ENCODE measurements around the gene PUS10.
A peak's percentile ranks its signal among the peaks of the same experiment; 100 is the strongest.
"Not testable (repeated sequence)": the region's sequence is repeated elsewhere in the genome, so short reads cannot be mapped to it uniquely, and the experiment has no call there.

PUS10 gene

DNA sequence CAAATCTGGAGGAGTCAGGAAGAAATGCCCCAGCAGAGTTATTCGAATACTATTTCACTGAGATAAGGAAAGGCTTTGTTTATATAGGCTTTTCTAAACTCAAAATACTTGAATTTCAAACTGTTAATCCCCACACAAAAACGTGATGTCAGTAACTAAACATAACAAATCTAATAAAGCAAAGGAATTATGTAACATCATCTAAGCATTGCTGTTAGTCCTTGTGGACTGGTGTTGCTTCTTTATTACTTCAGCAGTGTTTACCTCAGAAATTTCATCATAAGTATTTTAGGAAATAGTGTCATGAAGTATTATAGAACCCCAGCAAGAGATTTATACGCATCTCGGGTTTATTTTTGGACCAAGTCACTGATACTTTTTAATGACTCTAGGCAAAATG lies 27.9 kb upstream of the PUS10 start:
- TF ChIP-seq MAX (IDR thresholded peaks at IDR 0.05; ENCODE audit: low read depth, low read length) (no peak), POLR2A (IDR thresholded peaks at IDR 0.05; ENCODE audit: extremely low read depth, insufficient read length) (no peak), MYC (IDR thresholded peaks at IDR 0.05; ENCODE audit: low read depth, low read length) (no peak)
- TF ChIP-seq, protein P1, sequence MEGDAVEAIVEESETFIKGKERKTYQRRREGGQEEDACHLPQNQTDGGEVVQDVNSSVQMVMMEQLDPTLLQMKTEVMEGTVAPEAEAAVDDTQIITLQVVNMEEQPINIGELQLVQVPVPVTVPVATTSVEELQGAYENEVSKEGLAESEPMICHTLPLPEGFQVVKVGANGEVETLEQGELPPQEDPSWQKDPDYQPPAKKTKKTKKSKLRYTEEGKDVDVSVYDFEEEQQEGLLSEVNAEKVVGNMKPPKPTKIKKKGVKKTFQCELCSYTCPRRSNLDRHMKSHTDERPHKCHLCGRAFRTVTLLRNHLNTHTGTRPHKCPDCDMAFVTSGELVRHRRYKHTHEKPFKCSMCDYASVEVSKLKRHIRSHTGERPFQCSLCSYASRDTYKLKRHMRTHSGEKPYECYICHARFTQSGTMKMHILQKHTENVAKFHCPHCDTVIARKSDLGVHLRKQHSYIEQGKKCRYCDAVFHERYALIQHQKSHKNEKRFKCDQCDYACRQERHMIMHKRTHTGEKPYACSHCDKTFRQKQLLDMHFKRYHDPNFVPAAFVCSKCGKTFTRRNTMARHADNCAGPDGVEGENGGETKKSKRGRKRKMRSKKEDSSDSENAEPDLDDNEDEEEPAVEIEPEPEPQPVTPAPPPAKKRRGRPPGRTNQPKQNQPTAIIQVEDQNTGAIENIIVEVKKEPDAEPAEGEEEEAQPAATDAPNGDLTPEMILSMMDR (IDR thresholded peaks at IDR 0.05; ENCODE audit: low read depth, low read length) = no peak
- DNase-seq (ENCODE audit: low read depth) = no peak
- H3K4me3 ChIP-seq (ENCODE audit: low read depth, low read length) = no peak overlapping the region

DNA sequence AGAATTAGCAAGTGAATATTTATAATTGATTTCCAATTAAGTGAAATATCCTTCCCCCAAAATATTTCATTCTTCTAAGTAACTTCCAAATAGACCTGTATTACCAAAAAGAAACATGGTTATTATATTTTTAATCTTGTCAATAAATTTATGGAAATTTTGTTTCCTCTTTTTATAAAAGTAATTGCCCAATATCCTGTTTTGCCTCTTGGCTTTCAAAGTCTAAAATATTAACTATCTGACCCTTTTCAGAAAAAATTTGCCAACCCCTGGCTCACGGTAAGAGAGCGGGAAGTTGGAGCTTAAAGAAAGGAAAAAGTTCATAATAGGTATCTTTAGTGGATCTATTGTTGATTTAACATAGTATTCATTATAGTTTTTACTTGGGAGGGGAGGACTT lies 27.2 kb upstream of the PUS10 start:
- no peak for DNase-seq (ENCODE audit: low read depth)
- H3K4me3 ChIP-seq (ENCODE audit: low read depth, low read length) = no peak overlapping the region
- TF ChIP-seq, protein P1 (IDR thresholded peaks at IDR 0.05; ENCODE audit: low read depth, low read length) = no peak
- TF ChIP-seq POLR2A (IDR thresholded peaks at IDR 0.05; ENCODE audit: extremely low read depth, insufficient read length) = no peak
- no peak for TF ChIP-seq MAX (IDR thresholded peaks at IDR 0.05; ENCODE audit: low read depth, low read length)
- no peak for TF ChIP-seq MYC (IDR thresholded peaks at IDR 0.05; ENCODE audit: low read depth, low read length)

- peak; percentile 15 for DNase-seq (ENCODE audit: low read depth)
- H3K4me3 ChIP-seq (ENCODE audit: low read depth, low read length) = no peak overlapping the region
- TF ChIP-seq MYC (IDR thresholded peaks at IDR 0.05; ENCODE audit: low read depth, low read length) = no peak
- TF ChIP-seq, protein P1 (IDR thresholded peaks at IDR 0.05; ENCODE audit: low read depth, low read length) = no peak
- TF ChIP-seq MAX (IDR thresholded peaks at IDR 0.05; ENCODE audit: low read depth, low read length) = no peak
- no peak for TF ChIP-seq POLR2A (IDR thresholded peaks at IDR 0.05; ENCODE audit: extremely low read depth, insufficient read length)
Observed at GRCh38 chr2:61044636-61045035, 26.6 kb upstream of the PUS10 start.

DNA sequence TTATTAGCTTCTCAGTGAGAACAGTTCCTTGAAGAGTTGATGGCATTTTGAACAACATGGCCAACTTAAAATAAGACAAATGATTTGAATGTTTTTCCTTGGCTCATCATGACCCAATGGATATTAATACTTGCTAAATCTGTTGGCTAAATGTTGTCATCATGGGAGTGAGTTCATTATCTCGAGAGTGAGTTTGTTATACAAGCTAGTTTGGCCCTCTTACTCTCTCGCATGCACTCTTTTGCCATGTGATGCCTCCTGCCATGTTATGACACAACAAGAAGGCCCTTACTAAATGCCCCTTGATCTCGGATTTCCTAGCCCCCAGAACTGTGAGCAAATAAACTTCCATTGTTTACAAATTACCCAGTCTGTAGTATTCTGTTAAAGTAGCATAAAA lies 24.8 kb upstream of the PUS10 start:
- no peak overlapping the region for H3K4me3 ChIP-seq (ENCODE audit: low read depth, low read length)
- no peak for DNase-seq (ENCODE audit: low read depth)
- no peak for TF ChIP-seq MYC (IDR thresholded peaks at IDR 0.05; ENCODE audit: low read depth, low read length)
- TF ChIP-seq, protein P1 (IDR thresholded peaks at IDR 0.05; ENCODE audit: low read depth, low read length) = no peak
- TF ChIP-seq POLR2A (IDR thresholded peaks at IDR 0.05; ENCODE audit: extremely low read depth, insufficient read length) = no peak
- no peak for TF ChIP-seq MAX (IDR thresholded peaks at IDR 0.05; ENCODE audit: low read depth, low read length)

DNA sequence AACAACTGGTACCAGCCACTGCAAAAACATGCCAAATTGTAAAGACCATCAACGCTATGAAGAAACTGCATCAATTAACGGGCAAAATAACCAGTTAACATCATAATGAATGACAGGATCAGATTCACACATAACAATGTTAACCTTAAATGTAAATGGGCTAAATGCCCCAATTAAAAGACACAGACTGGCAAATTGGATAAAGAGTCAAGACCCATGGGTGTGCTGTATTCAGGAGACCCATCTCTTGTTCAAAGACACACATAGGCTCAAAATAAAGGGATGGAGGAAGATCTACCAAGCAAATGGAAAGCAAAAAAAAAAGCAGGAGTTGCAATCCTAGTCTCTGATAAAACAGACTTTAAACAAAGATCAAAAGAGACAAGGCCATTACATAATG lies 18.6 kb upstream of the PUS10 start:
- not testable (repeated sequence) for H3K4me3 ChIP-seq (ENCODE audit: low read depth, low read length); DNase-seq (ENCODE audit: low read depth)

DNA sequence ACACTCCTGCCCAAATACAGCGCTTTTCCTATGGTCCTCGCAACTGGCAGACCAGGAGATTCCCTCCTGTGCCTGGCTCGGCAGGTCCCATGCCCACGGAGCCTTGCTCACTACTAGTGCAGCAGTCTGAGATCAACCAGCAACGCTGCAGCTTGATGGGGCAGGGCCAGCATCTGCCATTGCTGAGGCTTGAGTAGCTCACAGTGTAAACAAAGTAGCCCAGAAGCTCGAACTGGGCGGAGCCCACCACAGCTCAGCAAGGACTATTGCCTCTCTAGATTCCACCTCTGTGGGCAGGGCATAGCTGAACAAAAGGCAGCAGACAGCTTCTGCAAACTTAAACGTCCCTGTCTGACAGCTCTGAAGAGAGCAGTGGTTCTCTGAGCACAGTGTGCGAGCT lies 16.5 kb upstream of the PUS10 start:
- DNase-seq (ENCODE audit: low read depth); H3K4me3 ChIP-seq (ENCODE audit: low read depth, low read length): not testable (repeated sequence)

- TF ChIP-seq MAX (IDR thresholded peaks at IDR 0.05; ENCODE audit: low read depth, low read length) = no peak
- TF ChIP-seq POLR2A (IDR thresholded peaks at IDR 0.05; ENCODE audit: extremely low read depth, insufficient read length) = no peak
- TF ChIP-seq MYC (IDR thresholded peaks at IDR 0.05; ENCODE audit: low read depth, low read length) = no peak
- TF ChIP-seq, protein P1 (IDR thresholded peaks at IDR 0.05; ENCODE audit: low read depth, low read length) = no peak
- no peak for DNase-seq (ENCODE audit: low read depth)
- no peak overlapping the region for H3K4me3 ChIP-seq (ENCODE audit: low read depth, low read length)
Observed at GRCh38 chr2:61029533-61029932, 11.5 kb upstream of the PUS10 start.

Data from NB4 (cell line).